Gastroesophageal sphincter (tissue), 4 donors: ENCODE results near the gene VSTM2L. TPM values are rescaled to one million over a fixed set of nuclear protein-coding genes. Genes with fewer than 3 reads are reported as not detected.

ENCODE experiments used
- ATAC-seq: fragments of 150-250 bp; one replicate; pipeline ENCODE4 v1.9.1; 2016; ENCODE audit warnings: mild to moderate bottlenecking, moderate library complexity
- H3K27ac ChIP-seq, 4 donors: fragments of 200-600 bp; sonication (generic) in 3 of 4; 1 replicate in 3 of 4; 2 replicates in 1 of 4; pipeline ENCODE4 v1.5.1; 2016 to 2019
- H3K27me3 ChIP-seq: fragments of 200-600 bp; sonication (generic); one replicate; pipeline ENCODE4 v1.5.1; 2019
- H3K36me3 ChIP-seq, 2 donors: fragments of 200-600 bp; sonication (generic); one replicate each; pipeline ENCODE4 v1.5.1; 2019; ENCODE audit warnings: control low read depth in 1 of 2
- H3K4me1 ChIP-seq, 3 donors: fragments of 200-600 bp; sonication (generic); 1 replicate in 2 of 3; 2 replicates in 1 of 3; pipeline ENCODE4 v1.5.1; 2016 to 2019; ENCODE audit warnings: control low read depth in 2 of 3
- H3K4me3 ChIP-seq, 2 donors: fragments of 200-600 bp; sonication (generic); one replicate each; pipeline ENCODE4 v1.5.1; 2019; ENCODE audit warnings: mild to moderate bottlenecking in 1 of 2, moderate library complexity in 1 of 2
- H3K9me3 ChIP-seq, 3 donors: fragments of 200-600 bp; sonication (generic); one replicate each; pipeline ENCODE4 v1.5.1; 2017 to 2019; ENCODE audit warnings: control low read depth in 2 of 3
- CTCF ChIP-seq, 4 experiments: fragments of 200-600 bp in 2 of 4; fragments of 450-650 bp in 2 of 4; sonication (generic) in 1 of 4; IDR thresholded peaks; one replicate each; pipeline ENCODE4 v1.5.1; 2017 to 2019; ENCODE audit warnings: antibody characterized with exemption in 4 of 4, mild to moderate bottlenecking in 2 of 4, moderate library complexity in 2 of 4
- EP300 ChIP-seq: sonication (generic); formaldehyde crosslinking; IDR thresholded peaks from one replicate; pipeline ENCODE4 v1.6.1; 2017; ENCODE audit warnings: antibody characterized with exemption, mild to moderate bottlenecking
- POLR2A ChIP-seq, 2 donors: fragments of 450-650 bp; IDR thresholded peaks; one replicate each; pipeline ENCODE4 v1.6.1; 2017; ENCODE audit warnings: antibody characterized with exemption in 2 of 2, mild to moderate bottlenecking in 2 of 2, moderate library complexity in 1 of 2
- POLR2AphosphoS5 ChIP-seq: sonication (generic); formaldehyde crosslinking; IDR thresholded peaks from one replicate; pipeline ENCODE4 v1.6.1; 2017; ENCODE audit warnings: antibody characterized with exemption
- WGBS, 2 donors: methylation state at CpG; one replicate each; pipeline ENCODE4 v1.1.5; 2018; ENCODE audit warnings: low coverage in 1 of 2; 5-methylcytosine and 5-hydroxymethylcytosine counted together
- total RNA-seq, 4 donors: library from RNA; depleted of rRNA; stranded (reverse); fragments of >200 nt; gene quantifications; one replicate each; pipeline ENCODE4 v1.1.0, GENCODE V29; 2016

VSTM2L gene
- total RNA-seq, 4 donors from 2014 or later = 0.94 to 8.5 (median 7.0) TPM

DNA sequence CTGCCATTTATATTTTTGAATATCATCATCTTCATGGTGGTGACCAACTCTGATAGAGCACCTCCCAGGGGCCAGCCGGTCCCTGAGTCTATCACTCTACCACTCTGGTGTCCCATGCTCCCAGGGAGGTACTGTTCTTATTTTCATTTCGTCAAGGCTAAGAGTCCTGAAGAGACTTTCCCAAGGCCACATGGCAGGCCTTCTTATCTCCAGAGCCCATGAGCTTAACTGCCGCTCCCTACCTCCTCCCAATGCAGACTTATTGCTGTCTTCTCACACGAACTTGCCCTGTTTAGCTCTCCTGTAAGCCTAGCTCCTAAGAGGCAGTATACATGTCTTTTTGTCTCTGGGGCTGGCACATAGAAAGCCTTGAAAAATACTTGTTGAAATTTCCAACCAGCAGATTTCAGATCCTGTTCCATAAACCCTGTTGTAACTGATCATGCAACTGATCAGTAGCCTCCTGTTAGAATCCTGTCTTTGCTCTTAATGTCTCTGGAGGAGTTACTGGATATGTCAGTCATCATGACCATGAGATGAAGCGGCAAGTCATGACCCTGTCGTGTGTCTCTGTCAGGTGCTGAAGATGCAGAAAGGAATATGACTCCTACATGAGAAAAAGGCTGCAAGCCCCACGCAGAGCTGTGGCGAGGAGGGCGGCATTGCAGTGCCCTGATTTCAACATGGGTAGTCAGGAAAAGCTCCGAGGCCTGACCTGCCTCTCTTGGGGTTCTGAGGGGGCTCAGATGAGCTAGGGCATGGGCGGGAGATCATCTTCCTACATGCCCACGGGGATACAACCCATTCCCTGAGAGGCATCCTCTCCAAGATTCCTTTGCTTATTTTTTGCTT lies 70.4 kb downstream of the VSTM2L start:
- Histone ChIP-seq H3K27me3 (no peaks in the 10 kb centered on the region), H3K4me1 (no peaks in the 10 kb centered on the region), H3K27ac (no peak overlapping the region), H3K36me3 (no peaks in the 10 kb centered on the region), H3K9me3 (no peaks in the 10 kb centered on the region), H3K4me3 (no peak overlapping the region)
- no peak for ATAC-seq
- TF ChIP-seq EP300 (no peak), POLR2A (IDR thresholded peaks at IDR 0.05) (no peak), CTCF (IDR thresholded peaks at IDR 0.05) (no peak), POLR2AphosphoS5 (no peak)
- WGBS, 2 donors = 87 to 91% methylated on average over 8 to 12 of the region's 12 CpGs

- Histone ChIP-seq H3K36me3 (peaks cover 0 to 21% of the 10 kb centered on the region in 2 donors), H3K9me3 (no peaks in the 10 kb centered on the region), H3K4me3 (no peak overlapping the region), H3K4me1 (no peaks in the 10 kb centered on the region), H3K27ac (no peak overlapping the region), H3K27me3 (no peaks in the 10 kb centered on the region)
- no peak for TF ChIP-seq POLR2A (IDR thresholded peaks at IDR 0.05)
- TF ChIP-seq POLR2AphosphoS5 = no peak
- no peak for TF ChIP-seq CTCF (IDR thresholded peaks at IDR 0.05)
- TF ChIP-seq EP300 = no peak
- ATAC-seq = no peak
- 52 to 62% methylated on average over 5 to 10 of the region's 10 CpGs for WGBS, 2 donors
These were observed 74.0 kb downstream of the VSTM2L start for GRCh38 chr20:37976887-37977286.

GRCh38 chr20:37977338-37977737 lies 74.4 kb downstream of the VSTM2L start:
- ATAC-seq = no peak
- Histone ChIP-seq H3K27ac (no peak overlapping the region), H3K4me3 (no peak overlapping the region), H3K4me1 (no peaks in the 10 kb centered on the region), H3K36me3 (peaks cover 0 to 26% of the 10 kb centered on the region in 2 donors), H3K27me3 (no peaks in the 10 kb centered on the region), H3K9me3 (no peaks in the 10 kb centered on the region)
- TF ChIP-seq CTCF (IDR thresholded peaks at IDR 0.05) (no peak), EP300 (no peak), POLR2AphosphoS5 (no peak), POLR2A (IDR thresholded peaks at IDR 0.05) (no peak)
- 34 to 38% methylated on average over 4 to 7 of the region's 12 CpGs for WGBS, 2 donors

GRCh38 chr20:37977786-37978185 lies 74.9 kb downstream of the VSTM2L start:
- WGBS, 2 donors = 62 to 79% methylated on average over 4 to 5 of the region's 6 CpGs
- TF ChIP-seq POLR2A (IDR thresholded peaks at IDR 0.05) = no peak
- TF ChIP-seq CTCF (IDR thresholded peaks at IDR 0.05) = no peak
- TF ChIP-seq EP300 = no peak
- no peak for TF ChIP-seq POLR2AphosphoS5
- no peaks in the 10 kb centered on the region for H3K27me3 ChIP-seq
- H3K27ac ChIP-seq = no peak overlapping the region
- H3K36me3 ChIP-seq = peaks cover 0 to 30% of the 10 kb centered on the region in 2 donors
- no peaks in the 10 kb centered on the region for H3K9me3 ChIP-seq
- no peak overlapping the region for H3K4me3 ChIP-seq
- ATAC-seq = no peak
- H3K4me1 ChIP-seq = no peaks in the 10 kb centered on the region
